OCI-LY7 (cell line): ENCODE data around the gene WASF3. TPM values are rescaled to one million over a fixed set of nuclear protein-coding genes. Genes with fewer than 3 reads are reported as not detected.

Experiments used
- BruUV-seq: library from RNA; stranded (reverse); fragments of 400-500 nt; replicated peaks from 2 replicates; lab custom pipeline; 2021; lab: Mats Ljungman, UMichigan
- CTCF ChIA-PET: fragments of 300-600 bp; sonication (Branson Sonifier 250); formaldehyde crosslinking; loops from one replicate; lab custom pipeline; 2022; ENCODE audit warnings: antibody characterized with exemption; ENCODE audit not compliant: unreplicated experiment; lab: Charles Lee
- POLR2A ChIA-PET: fragments of 300-600 bp; sonication (Branson Sonifier 250); formaldehyde crosslinking; loops from one replicate; lab custom pipeline; 2022; ENCODE audit warnings: antibody characterized with exemption; lab: Charles Lee
- DNase-seq: peaks from one replicate; pipeline ENCODE4 v3.0.0-alpha.2; 2015; ENCODE audit warnings: low spot score
- H2AFZ ChIP-seq: fragments of 200-600 bp; sonication (generic), shearing (Covaris generic); 2 replicates; pipeline ENCODE4 v1.6.1; 2014; ENCODE audit warnings: mild to moderate bottlenecking, antibody characterized with exemption, low read length, moderate library complexity
- H3K27ac ChIP-seq: fragments of 200-600 bp; sonication (generic); 2 replicates; pipeline ENCODE4 v1.5.1; 2014; ENCODE audit warnings: mixed run types, low read depth, mild to moderate bottlenecking, moderate library complexity, low read length, inconsistent platforms; ENCODE audit not compliant: poor library complexity, severe bottlenecking
- H3K36me3 ChIP-seq: fragments of 200-600 bp; sonication (generic); 2 replicates; pipeline ENCODE4 v1.6.1; 2014; ENCODE audit warnings: mild to moderate bottlenecking, antibody characterized with exemption, low read length, moderate library complexity, mixed read lengths; ENCODE audit not compliant: insufficient read depth
- H3K4me1 ChIP-seq: fragments of 200-600 bp; sonication (generic); 2 replicates; pipeline ENCODE4 v1.5.1; 2014; ENCODE audit warnings: mild to moderate bottlenecking, low read length; ENCODE audit not compliant: insufficient read depth, poor library complexity, severe bottlenecking
- H3K4me2 ChIP-seq: fragments of 200-600 bp; sonication (generic); 2 replicates; pipeline ENCODE4 v1.6.1; 2014; ENCODE audit warnings: mild to moderate bottlenecking, low read length
- H3K4me3 ChIP-seq: fragments of 200-600 bp; sonication (generic); 2 replicates; pipeline ENCODE4 v1.5.1; 2014; ENCODE audit warnings: mild to moderate bottlenecking, low read depth, low read length; ENCODE audit not compliant: poor library complexity, severe bottlenecking
- H3K79me2 ChIP-seq: fragments of 200-600 bp; sonication (generic); 2 replicates; pipeline ENCODE4 v1.6.1; 2016; ENCODE audit warnings: low read depth, mild to moderate bottlenecking, low read length, moderate library complexity, mixed read lengths; ENCODE audit not compliant: insufficient read depth
- H3K9me2 ChIP-seq: fragments of 200-600 bp; sonication (generic); 2 replicates; pipeline ENCODE4 v1.6.1; 2016; ENCODE audit warnings: mild to moderate bottlenecking, low read length, mixed read lengths; ENCODE audit not compliant: insufficient read depth
- H3K9me3 ChIP-seq: fragments of 200-600 bp; sonication (generic); 2 replicates; pipeline ENCODE4 v1.6.1; 2014; ENCODE audit warnings: mild to moderate bottlenecking, mixed run types, low read length, mixed read lengths
- H4K20me1 ChIP-seq: fragments of 200-600 bp; sonication (generic); 2 replicates; pipeline ENCODE4 v1.6.1; 2014; ENCODE audit warnings: mild to moderate bottlenecking, antibody characterized with exemption, low read length, moderate library complexity, mixed read lengths; ENCODE audit not compliant: insufficient read depth
- CTCF ChIP-seq: fragments of 200-600 bp; sonication (generic); conservative IDR thresholded peaks from 2 replicates; pipeline ENCODE4 v1.5.1; 2014; ENCODE audit warnings: mild to moderate bottlenecking, antibody characterized with exemption, low read length, moderate library complexity, mixed read lengths
- EZH2phosphoT487 ChIP-seq: fragments of 200-600 bp; sonication (generic); IDR thresholded peaks from 2 replicates; pipeline ENCODE4 v1.6.1; 2018; ENCODE audit warnings: low read depth, borderline replicate concordance, mild to moderate bottlenecking, mixed run types, antibody characterized with exemption, low read length, moderate library complexity, mixed read lengths
- intact Hi-C: fragments of 100-400 bp; cut with micrococcal nuclease; formaldehyde crosslinking; loops from one replicate; pipeline ENCODE4 v1.10.0; 2022; ENCODE audit not compliant: unreplicated experiment
- total RNA-seq, 2 experiments: library from RNA; depleted of rRNA in 1 of 2; stranded (reverse); fragments of >200 nt in 1 of 2; shearing (Covaris generic) in 1 of 2; gene quantifications; 2 replicates each; pipeline ENCODE4 v1.2.3, GENCODE V29; 2014 to 2022

WASF3 gene
- total RNA-seq, 2 experiments from 2014 or later, result 0.17 to 0.19 TPM

- H3K9me2 ChIP-seq, result no peaks in the 10 kb centered on the region
- no peak overlapping the region for H3K4me2 ChIP-seq
- no peaks in the 10 kb centered on the region for H3K79me2 ChIP-seq
- H4K20me1 ChIP-seq, result no peaks in the 10 kb centered on the region
- ChIA-PET POLR2A (interaction anchor here (0.6 kb wide), 1 partner anchor 23 kb away, joined by 3 read pairs; no protein-coding TSS in a partner anchor), CTCF (no interaction called here)
- H2AFZ ChIP-seq, result no peak overlapping the region
- no TSS peak for BruUV-seq
- TF ChIP-seq CTCF (no peak), EZH2phosphoT487 (no peak)
- H3K27ac ChIP-seq, result no peak overlapping the region
- DNase-seq, result no peak
- H3K9me3 ChIP-seq, result peaks cover 15% of the 10 kb centered on the region; the same call in 1 of the 2 replicates
- H3K4me1 ChIP-seq, result no peaks in the 10 kb centered on the region
- no peaks in the 10 kb centered on the region for H3K36me3 ChIP-seq
- H3K4me3 ChIP-seq, result no peak overlapping the region
- intact Hi-C loops, result no loop called here
Measured at GRCh38 chr13:26693749-26694463, 136.4 kb downstream of the WASF3 start.

GRCh38 chr13:26694609-26695359 is 137.3 kb downstream of the WASF3 start:
- no peaks in the 10 kb centered on the region for H3K79me2 ChIP-seq
- H2AFZ ChIP-seq, result no peak overlapping the region
- no peak overlapping the region for H3K27ac ChIP-seq
- H3K36me3 ChIP-seq, result no peaks in the 10 kb centered on the region
- H3K4me3 ChIP-seq, result no peak overlapping the region
- no peaks in the 10 kb centered on the region for H3K9me2 ChIP-seq
- no peak overlapping the region for H3K4me2 ChIP-seq
- no peaks in the 10 kb centered on the region for H3K4me1 ChIP-seq
- H3K9me3 ChIP-seq, result peaks cover 15% of the 10 kb centered on the region; the same call in 1 of the 2 replicates
- CTCF ChIA-PET, result interaction anchor here (0.8 kb wide), 1 partner anchor 92 kb away, joined by 3 read pairs; no protein-coding TSS in a partner anchor
- intact Hi-C loops, result loop anchor here (5.0 kb wide), 1 partner anchor 212 kb away; no protein-coding TSS in a partner anchor
- TF ChIP-seq CTCF (no peak), EZH2phosphoT487 (no peak)
- H4K20me1 ChIP-seq, result no peaks in the 10 kb centered on the region
- no TSS peak for BruUV-seq
- DNase-seq, result no peak
- POLR2A ChIA-PET, result interaction anchor here (0.6 to 0.7 kb wide), 3 partner anchors 11 to 101 kb away, joined by 3 to 4 read pairs (median 3); no protein-coding TSS in a partner anchor
